K562 (cell line): ENCODE results near the gene CCDC159. TPM values are rescaled to one million over a fixed set of nuclear protein-coding genes. Genes with fewer than 3 reads are reported as not detected.

Experiments
- CBFA2T3 ChIP-seq: fragments of 450-650 bp; IDR thresholded peaks from 2 replicates; pipeline ENCODE4 v1.6.1; 2017
- COPS2 ChIP-seq: fragments of 450-650 bp; conservative IDR thresholded peaks from 2 replicates; pipeline ENCODE4 v1.6.1; 2016; ENCODE audit warnings: mild to moderate bottlenecking, moderate library complexity
- FOXK1 ChIP-seq: sonication (generic); formaldehyde crosslinking; IDR thresholded peaks from 2 replicates; pipeline ENCODE4 v1.8.0; 2022; ENCODE audit warnings: missing genetic modification reagents, mild to moderate bottlenecking, borderline replicate concordance
- GTF2E2 ChIP-seq: fragments of 200-800 bp; sonication (Bioruptor generic); IDR thresholded peaks from 2 replicates; pipeline ENCODE4 v1.6.1; 2016; ENCODE audit warnings: missing genetic modification characterization, missing compliant biosample characterization
- HNRNPUL1 ChIP-seq: fragments of 200-400 bp; formaldehyde crosslinking; IDR thresholded peaks from 2 replicates; pipeline ENCODE4 v1.6.1; 2017; ENCODE audit warnings: low read length
- KLF1 ChIP-seq: fragments of 450-650 bp; IDR thresholded peaks from 2 replicates; pipeline ENCODE4 v1.6.1; 2016; ENCODE audit warnings: missing genetic modification characterization, missing compliant biosample characterization
- MAZ ChIP-seq, 2 experiments: fragments of 450-650 bp in 1 of 2; sonication (generic) in 1 of 2; formaldehyde crosslinking; IDR thresholded peaks in 1 of 2; conservative IDR thresholded peaks in 1 of 2; 2 replicates each; pipeline versions ENCODE4 v1.4.0 to v1.5.0; 2020; ENCODE audit warnings: mild to moderate bottlenecking in 1 of 2, missing genetic modification reagents in 1 of 2
- MXI1 ChIP-seq: IDR thresholded peaks from 2 replicates; pipeline ENCODE4 v1.6.1; 2011; ENCODE audit warnings: low read depth, mild to moderate bottlenecking, improper control_type of control experiment, low read length
- NCOA4 ChIP-seq: fragments of 450-650 bp; IDR thresholded peaks from 2 replicates; pipeline ENCODE4 v1.6.1; 2018; ENCODE audit warnings: mild to moderate bottlenecking; ENCODE audit not compliant: partially characterized antibody
- PHF21A ChIP-seq: fragments of 450-650 bp; IDR thresholded peaks from 2 replicates; pipeline ENCODE4 v1.6.1; 2017; ENCODE audit warnings: low read depth, borderline replicate concordance
- RBM15 ChIP-seq: fragments of 200-400 bp; formaldehyde crosslinking; IDR thresholded peaks from 2 replicates; pipeline ENCODE4 v1.6.1; 2018; ENCODE audit warnings: mild to moderate bottlenecking, low read length, moderate library complexity; ENCODE audit not compliant: insufficient read depth
- SMAD1 ChIP-seq: fragments of 150-350 bp; IDR thresholded peaks from 2 replicates; pipeline ENCODE4 v1.6.1; 2014; ENCODE audit warnings: low read length, low read depth; ENCODE audit not compliant: partially characterized antibody
- ZNF121 ChIP-seq: sonication (generic); formaldehyde crosslinking; conservative IDR thresholded peaks from 2 replicates; pipeline ENCODE4 v1.8.0; 2022; ENCODE audit warnings: missing genetic modification reagents
- polyA plus RNA-seq, 8 experiments: library from polyadenylated mRNA; depleted of rRNA in 4 of 8; stranded (reverse) in 5 of 8; unstranded in 3 of 8; fragments of >200 nt; fragmentation: Nextera tagmentation in 2 of 8; fragmentation: Illumina TruSeq in 1 of 8; extraction: Ambion mirVana in 2 of 8; extraction: Trizol in 1 of 8; gene quantifications; 2 replicates each; pipeline versions ENCODE4 v1.2.1 to v1.2.3, GENCODE V29; 2011 to 2014; ENCODE audit warnings: inconsistent platforms in 1 of 8, missing spikeins in 1 of 8
- total RNA-seq, 7 experiments: library from RNA; depleted of rRNA in 6 of 7; stranded (reverse); fragments of >200 nt in 6 of 7; fragmentation: Illumina TruSeq in 2 of 7; extraction: Trizol in 2 of 7; gene quantifications; 2 replicates each; pipeline versions ENCODE4 v1.2.1 to v1.2.3, GENCODE V29; 2011 to 2021; ENCODE audit warnings: low replicate concordance in 1 of 7
- TF ChIP-seq, protein P1 (sequence below): fragments of 250-450 bp; sonication (Bioruptor Pico); IDR thresholded peaks from 2 replicates; pipeline ENCODE4 v1.5.0; 2021
- TF ChIP-seq, protein P2 (sequence below): IDR thresholded peaks from 3 replicates; pipeline ENCODE4 v1.6.1; 2011; ENCODE audit warnings: borderline replicate concordance, mild to moderate bottlenecking; ENCODE audit not compliant: insufficient read length, insufficient read depth
- TF ChIP-seq, protein P3 (sequence below): fragments of 250-450 bp; sonication (Bioruptor Pico); IDR thresholded peaks from 2 replicates; pipeline ENCODE4 v1.8.0; 2022; ENCODE audit warnings: inconsistent platforms
- TF ChIP-seq, protein P4 (sequence below): sonication (generic); formaldehyde crosslinking; IDR thresholded peaks from 2 replicates; pipeline ENCODE4 v1.8.0; 2022; ENCODE audit warnings: mild to moderate bottlenecking, missing genetic modification reagents
- TF ChIP-seq, protein P5 (sequence below): fragments of 250-450 bp; sonication (Bioruptor Pico); IDR thresholded peaks from 2 replicates; pipeline ENCODE4 v1.5.0; 2021; ENCODE audit warnings: mild to moderate bottlenecking, moderate library complexity

Gene CCDC159
- total and polyA plus RNA-seq, 9 of the 15 experiments (the other 6 are each of a cell fraction or from before 2014, with no cell fraction given): 0.68 to 10.1 (median 4.7) TPM

DNA sequence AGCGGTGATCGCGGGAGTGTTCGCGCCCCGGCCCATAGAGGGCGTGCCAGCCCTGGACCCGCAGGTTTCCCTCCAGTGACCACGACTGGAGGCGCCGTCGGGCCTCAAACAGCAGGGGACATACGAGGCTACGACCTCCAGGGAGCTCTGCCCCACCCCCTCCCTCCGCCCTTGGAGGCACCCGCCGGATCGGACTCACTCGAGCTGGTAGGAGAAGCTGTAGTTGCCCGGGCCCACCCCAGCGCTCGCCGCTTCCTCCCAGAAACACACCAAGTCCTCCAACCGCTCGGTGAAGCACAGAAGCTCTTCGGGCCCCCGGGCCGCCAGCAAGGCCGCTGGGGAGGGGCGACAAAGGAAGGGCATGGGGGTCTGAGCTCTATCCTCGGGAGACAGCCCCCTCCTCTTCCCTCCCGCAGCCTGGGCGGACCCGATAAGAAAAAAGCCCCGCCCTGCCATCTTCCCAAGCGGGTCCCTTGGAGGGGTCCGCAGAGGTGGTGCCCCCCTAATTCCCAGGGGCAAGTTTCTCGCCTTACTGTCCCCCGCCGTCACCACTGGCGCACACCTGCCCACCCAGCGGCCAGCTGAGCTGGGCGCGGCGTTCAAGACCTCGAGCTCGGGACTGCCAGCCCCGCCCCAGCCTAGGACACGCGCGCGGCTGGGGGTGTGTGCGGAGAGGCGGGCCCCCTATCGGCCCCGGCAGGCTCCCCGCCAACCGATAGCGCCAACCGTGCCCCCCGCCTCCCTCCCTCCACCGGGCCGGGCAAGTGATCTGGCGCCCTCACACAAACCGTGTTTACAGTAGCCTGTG lies 36.8 kb downstream of the CCDC159 start (continued):
- TF ChIP-seq COPS2 (no peak), CBFA2T3 (peak; percentile 80), HNRNPUL1 (no peak), NCOA4 (no peak), KLF1 (tag) (no peak), RBM15 (no peak), ZNF121 (CRISPR knock-in tag) (peak; percentile 70), GTF2E2 (no peak), PHF21A (0 out of 2 replicates have a peak, but pooled peaks have one; percentile 52), MXI1 (peak; percentile 80), FOXK1 (CRISPR knock-in tag) (0 out of 2 replicates have a peak, but pooled peaks have one; percentile 18), MAZ (CRISPR knock-in tag; conservative IDR thresholded peaks at IDR 0.05 in 1 of 2, IDR thresholded peaks at IDR 0.05 in 1 of 2) (peak; percentile 53 to 86), SMAD1 (no peak)
- TF ChIP-seq, protein P1, sequence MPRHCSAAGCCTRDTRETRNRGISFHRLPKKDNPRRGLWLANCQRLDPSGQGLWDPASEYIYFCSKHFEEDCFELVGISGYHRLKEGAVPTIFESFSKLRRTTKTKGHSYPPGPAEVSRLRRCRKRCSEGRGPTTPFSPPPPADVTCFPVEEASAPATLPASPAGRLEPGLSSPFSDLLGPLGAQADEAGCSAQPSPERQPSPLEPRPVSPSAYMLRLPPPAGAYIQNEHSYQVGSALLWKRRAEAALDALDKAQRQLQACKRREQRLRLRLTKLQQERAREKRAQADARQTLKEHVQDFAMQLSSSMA (CRISPR knock-in tag): peak; percentile 42; the same call in 1 of the 2 replicates
- TF ChIP-seq, protein P2, sequence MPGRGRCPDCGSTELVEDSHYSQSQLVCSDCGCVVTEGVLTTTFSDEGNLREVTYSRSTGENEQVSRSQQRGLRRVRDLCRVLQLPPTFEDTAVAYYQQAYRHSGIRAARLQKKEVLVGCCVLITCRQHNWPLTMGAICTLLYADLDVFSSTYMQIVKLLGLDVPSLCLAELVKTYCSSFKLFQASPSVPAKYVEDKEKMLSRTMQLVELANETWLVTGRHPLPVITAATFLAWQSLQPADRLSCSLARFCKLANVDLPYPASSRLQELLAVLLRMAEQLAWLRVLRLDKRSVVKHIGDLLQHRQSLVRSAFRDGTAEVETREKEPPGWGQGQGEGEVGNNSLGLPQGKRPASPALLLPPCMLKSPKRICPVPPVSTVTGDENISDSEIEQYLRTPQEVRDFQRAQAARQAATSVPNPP: no peak
- TF ChIP-seq, protein P3, sequence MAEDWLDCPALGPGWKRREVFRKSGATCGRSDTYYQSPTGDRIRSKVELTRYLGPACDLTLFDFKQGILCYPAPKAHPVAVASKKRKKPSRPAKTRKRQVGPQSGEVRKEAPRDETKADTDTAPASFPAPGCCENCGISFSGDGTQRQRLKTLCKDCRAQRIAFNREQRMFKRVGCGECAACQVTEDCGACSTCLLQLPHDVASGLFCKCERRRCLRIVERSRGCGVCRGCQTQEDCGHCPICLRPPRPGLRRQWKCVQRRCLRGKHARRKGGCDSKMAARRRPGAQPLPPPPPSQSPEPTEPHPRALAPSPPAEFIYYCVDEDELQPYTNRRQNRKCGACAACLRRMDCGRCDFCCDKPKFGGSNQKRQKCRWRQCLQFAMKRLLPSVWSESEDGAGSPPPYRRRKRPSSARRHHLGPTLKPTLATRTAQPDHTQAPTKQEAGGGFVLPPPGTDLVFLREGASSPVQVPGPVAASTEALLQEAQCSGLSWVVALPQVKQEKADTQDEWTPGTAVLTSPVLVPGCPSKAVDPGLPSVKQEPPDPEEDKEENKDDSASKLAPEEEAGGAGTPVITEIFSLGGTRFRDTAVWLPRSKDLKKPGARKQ (CRISPR knock-in tag): no peak
- TF ChIP-seq, protein P4, sequence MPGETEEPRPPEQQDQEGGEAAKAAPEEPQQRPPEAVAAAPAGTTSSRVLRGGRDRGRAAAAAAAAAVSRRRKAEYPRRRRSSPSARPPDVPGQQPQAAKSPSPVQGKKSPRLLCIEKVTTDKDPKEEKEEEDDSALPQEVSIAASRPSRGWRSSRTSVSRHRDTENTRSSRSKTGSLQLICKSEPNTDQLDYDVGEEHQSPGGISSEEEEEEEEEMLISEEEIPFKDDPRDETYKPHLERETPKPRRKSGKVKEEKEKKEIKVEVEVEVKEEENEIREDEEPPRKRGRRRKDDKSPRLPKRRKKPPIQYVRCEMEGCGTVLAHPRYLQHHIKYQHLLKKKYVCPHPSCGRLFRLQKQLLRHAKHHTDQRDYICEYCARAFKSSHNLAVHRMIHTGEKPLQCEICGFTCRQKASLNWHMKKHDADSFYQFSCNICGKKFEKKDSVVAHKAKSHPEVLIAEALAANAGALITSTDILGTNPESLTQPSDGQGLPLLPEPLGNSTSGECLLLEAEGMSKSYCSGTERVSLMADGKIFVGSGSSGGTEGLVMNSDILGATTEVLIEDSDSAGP (CRISPR knock-in tag): 0 out of 2 replicates have a peak, but pooled peaks have one; percentile 9
- TF ChIP-seq, protein P5, sequence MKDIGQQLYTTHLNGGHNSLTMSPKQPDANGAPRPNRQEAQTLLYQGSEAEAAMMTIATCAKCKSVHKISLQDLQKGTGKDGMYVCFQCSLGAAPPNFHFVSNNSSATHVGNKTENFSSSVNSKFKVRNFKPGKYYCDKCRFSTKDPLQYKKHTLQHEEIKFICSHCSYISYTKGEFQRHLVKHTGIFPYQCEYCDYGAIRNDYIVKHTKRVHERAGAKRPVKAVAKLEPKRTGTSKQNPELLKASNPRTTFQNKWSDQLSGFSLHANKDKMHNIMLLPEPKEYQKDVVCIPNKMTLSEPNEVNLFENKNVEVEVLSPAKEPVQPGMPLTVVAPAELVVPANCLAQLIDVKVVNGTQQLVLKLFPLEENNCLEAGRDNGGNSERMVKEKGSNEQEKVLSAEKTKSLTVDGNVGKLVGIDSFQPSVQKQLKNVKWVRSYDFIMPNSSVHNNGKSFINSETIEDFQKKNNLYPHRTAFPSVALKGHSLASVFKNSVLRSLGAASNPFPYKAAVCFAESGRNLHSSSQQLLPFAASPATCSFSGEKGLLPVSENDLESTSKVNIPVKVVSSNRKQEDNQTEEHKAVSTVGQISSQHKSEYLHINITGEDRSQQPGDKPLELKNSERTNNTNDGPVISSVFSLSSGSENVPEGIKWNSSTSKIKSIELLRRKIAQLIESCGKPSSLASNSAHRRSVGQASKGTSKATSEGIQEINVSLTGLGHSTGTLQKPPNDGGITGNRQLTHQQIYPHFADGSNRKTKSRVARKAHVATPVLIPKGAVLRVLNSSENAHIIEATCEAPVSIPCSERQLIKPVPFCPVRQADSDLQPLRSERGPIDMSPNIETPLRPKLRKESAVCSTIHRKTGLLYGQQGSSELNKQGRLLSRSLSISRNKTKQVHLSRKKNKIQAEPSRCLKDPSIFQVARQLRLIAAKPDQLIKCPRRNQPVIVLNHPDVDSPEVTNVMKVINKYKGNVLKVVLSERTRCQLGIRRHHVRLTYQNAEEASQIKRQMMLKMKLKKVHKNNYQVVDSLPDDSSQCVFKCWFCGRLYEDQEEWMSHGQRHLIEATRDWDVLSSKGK: no peak
